CD4-positive, alpha-beta T cell treated with Interferon gamma for 1 hour (primary cell): ENCODE measurements around the gene ARHGAP28.
"Not testable (repeated sequence)": the region's sequence is repeated elsewhere in the genome, so short reads cannot be mapped to it uniquely, and the experiment has no call there.

ENCODE experiments used
- DNase-seq: peaks from one replicate; pipeline ENCODE4 v3.0.0-alpha.2; 2020

Gene ARHGAP28

GRCh38 chr18:6776188-6776587, 46.7 kb downstream of the ARHGAP28 start:
- DNase-seq, result no peak

GRCh38 chr18:6777509-6777908, 48.0 kb downstream of the ARHGAP28 start:
- DNase-seq, result no peak

GRCh38 chr18:6778459-6779247, 49.1 kb downstream of the ARHGAP28 start:
- DNase-seq, result no peak

- DNase-seq, result no peak
These were observed 51.7 kb downstream of the ARHGAP28 start for GRCh38 chr18:6781142-6781714.

GRCh38 chr18:6781796-6782195, 52.3 kb downstream of the ARHGAP28 start:
- DNase-seq, result no peak

- DNase-seq, result no peak
These were observed 53.3 kb downstream of the ARHGAP28 start for GRCh38 chr18:6782861-6783260.

GRCh38 chr18:6784046-6784445, 54.5 kb downstream of the ARHGAP28 start:
- DNase-seq, result no peak

GRCh38 chr18:6785001-6785400, 55.5 kb downstream of the ARHGAP28 start:
- DNase-seq, result no peak

GRCh38 chr18:6785411-6785810, 55.9 kb downstream of the ARHGAP28 start:
- no peak for DNase-seq

- no peak for DNase-seq
These were observed 62.9 kb downstream of the ARHGAP28 start for GRCh38 chr18:6792391-6792790.

GRCh38 chr18:6793455-6793854, 63.9 kb downstream of the ARHGAP28 start:
- no peak for DNase-seq

GRCh38 chr18:6793986-6794385, 64.5 kb downstream of the ARHGAP28 start:
- no peak for DNase-seq

- DNase-seq, result no peak
These were observed 65.8 kb downstream of the ARHGAP28 start for GRCh38 chr18:6795307-6795706.

GRCh38 chr18:6796511-6796910, 67.0 kb downstream of the ARHGAP28 start:
- no peak for DNase-seq

GRCh38 chr18:6797171-6797570, 67.7 kb downstream of the ARHGAP28 start:
- no peak for DNase-seq

- DNase-seq, result no peak
These were observed 69.4 kb downstream of the ARHGAP28 start for GRCh38 chr18:6798896-6799295.

GRCh38 chr18:6800309-6800708, 70.8 kb downstream of the ARHGAP28 start:
- not testable (repeated sequence) for DNase-seq

GRCh38 chr18:6807515-6808257, 78.2 kb downstream of the ARHGAP28 start:
- DNase-seq, result no peak

- no peak for DNase-seq
These were observed 80.7 kb downstream of the ARHGAP28 start for GRCh38 chr18:6810191-6810590.

- DNase-seq, result no peak
These were observed 82.3 kb downstream of the ARHGAP28 start for GRCh38 chr18:6811816-6812215.

- DNase-seq, result no peak
These were observed 85.4 kb downstream of the ARHGAP28 start for GRCh38 chr18:6814882-6815425.

GRCh38 chr18:6816154-6816553, 86.6 kb downstream of the ARHGAP28 start:
- DNase-seq, result no peak

- DNase-seq, result no peak
These were observed 89.8 kb downstream of the ARHGAP28 start for GRCh38 chr18:6819332-6819731.

- DNase-seq, result no peak
These were observed 90.8 kb downstream of the ARHGAP28 start for GRCh38 chr18:6820314-6820713.
